ENCODE results near the gene CFAP298. TPM values are rescaled to one million over a fixed set of nuclear protein-coding genes. Genes with fewer than 3 reads are reported as not detected.

CFAP298 gene
- total and polyA plus RNA-seq, 3 donors from 2014 or later = 55.6 to 114 (median 60.2) TPM

DNA sequence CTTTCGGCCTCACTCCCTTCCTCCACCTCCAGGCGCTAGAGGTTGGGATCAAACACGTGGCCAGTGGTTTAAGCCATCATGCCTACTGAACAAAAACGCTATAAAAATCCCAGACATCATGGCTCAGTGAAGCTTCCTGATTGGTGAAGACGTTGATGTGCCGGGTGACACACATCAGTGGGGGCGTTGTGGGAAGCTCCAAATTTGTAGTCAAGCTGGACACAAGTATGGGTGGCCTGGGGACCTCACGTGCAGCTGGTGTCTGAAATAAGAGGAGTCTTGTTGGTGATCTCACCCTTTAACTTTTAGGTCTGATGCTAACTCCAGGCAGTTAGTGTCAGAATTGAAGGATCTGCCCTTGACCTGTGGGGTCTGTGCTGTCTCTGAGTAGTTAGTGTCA lies 6.7 kb downstream of the CFAP298 start:
- DNase-seq = no peak
- intact Hi-C loops (cut with DNase I; ENCODE audit: low total_unique reads) = no loop called here
- Histone ChIP-seq H3K27me3 (no peaks in the 10 kb centered on the region), H3K9me3 (no peaks in the 10 kb centered on the region), H3K4me3 (no peak overlapping the region), H3K27ac (no peak overlapping the region), H3K36me3 (ENCODE audit: low read depth, missing control alignments) (no peaks in the 10 kb centered on the region), H3K4me1 (no peaks in the 10 kb centered on the region)
- TF ChIP-seq POLR2A (IDR thresholded peaks at IDR 0.05) = no peak
- TF ChIP-seq CTCF (IDR thresholded peaks at IDR 0.05) = no peak
- WGBS, 2 donors = 86 to 90% methylated on average over 8 of the region's 8 CpGs

DNA sequence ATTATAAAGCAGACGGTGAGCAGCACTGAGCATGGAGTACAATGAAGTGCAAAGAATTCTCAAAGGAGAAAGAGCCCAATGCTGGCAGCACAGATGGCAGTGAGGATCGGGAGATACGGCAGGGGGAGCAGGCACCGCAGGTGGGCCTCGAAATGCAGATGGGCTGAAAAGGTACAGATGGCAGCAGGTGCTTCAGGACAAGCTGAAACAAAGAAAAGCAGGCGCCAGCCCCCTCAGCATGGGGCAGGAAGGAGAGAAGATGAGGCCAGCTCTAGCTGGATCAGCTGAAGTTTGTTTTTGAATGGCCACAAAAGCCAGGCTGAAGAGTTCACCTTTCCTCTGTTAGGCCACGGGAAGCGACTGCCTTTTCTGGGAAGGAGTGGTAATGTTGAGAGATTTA lies 7.7 kb downstream of the CFAP298 start:
- no peaks in the 10 kb centered on the region for H3K4me1 ChIP-seq
- no peak overlapping the region for H3K27ac ChIP-seq
- H3K4me3 ChIP-seq = no peak overlapping the region
- TF ChIP-seq CTCF (IDR thresholded peaks at IDR 0.05) = no peak
- no peak for TF ChIP-seq POLR2A (IDR thresholded peaks at IDR 0.05)
- no peak for DNase-seq
- no peaks in the 10 kb centered on the region for H3K36me3 ChIP-seq (ENCODE audit: low read depth, missing control alignments)
- H3K9me3 ChIP-seq = no peaks in the 10 kb centered on the region
- H3K27me3 ChIP-seq = no peaks in the 10 kb centered on the region
- intact Hi-C loops (cut with DNase I; ENCODE audit: low total_unique reads) = no loop called here
- WGBS, 2 donors = 80 to 88% methylated on average over 8 of the region's 8 CpGs

DNA sequence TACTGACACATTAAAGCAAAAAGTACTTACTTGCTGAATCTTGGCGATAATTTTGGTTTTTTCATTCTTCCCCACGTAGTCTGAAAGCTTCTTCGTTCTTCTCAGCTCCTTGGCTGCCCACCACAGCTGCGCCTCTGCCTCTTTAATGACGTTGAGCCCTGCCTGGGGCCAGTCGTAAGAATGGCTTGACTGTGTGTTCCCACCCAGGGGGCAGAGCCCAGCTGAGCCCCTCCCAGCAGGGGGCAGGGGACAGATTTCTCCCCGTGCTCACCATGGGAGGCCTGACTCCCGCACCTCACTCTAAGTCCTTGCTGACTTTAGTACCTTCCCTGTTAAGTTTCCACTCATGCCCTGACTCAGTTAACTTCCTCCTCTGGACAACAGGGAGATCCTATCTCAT lies 9.0 kb downstream of the CFAP298 start:
- DNase-seq = no peak
- H3K27me3 ChIP-seq = no peaks in the 10 kb centered on the region
- H3K27ac ChIP-seq = no peak overlapping the region
- no peaks in the 10 kb centered on the region for H3K9me3 ChIP-seq
- WGBS, 2 donors = 78 to 83% methylated on average over 8 of the region's 8 CpGs
- H3K4me3 ChIP-seq = no peak overlapping the region
- H3K4me1 ChIP-seq = no peaks in the 10 kb centered on the region
- intact Hi-C loops (cut with DNase I; ENCODE audit: low total_unique reads) = no loop called here
- no peaks in the 10 kb centered on the region for H3K36me3 ChIP-seq (ENCODE audit: low read depth, missing control alignments)
- TF ChIP-seq CTCF (IDR thresholded peaks at IDR 0.05) = no peak
- TF ChIP-seq POLR2A (IDR thresholded peaks at IDR 0.05) = no peak

- Histone ChIP-seq H3K4me3 (no peak overlapping the region), H3K4me1 (no peaks in the 10 kb centered on the region), H3K36me3 (ENCODE audit: low read depth, missing control alignments) (no peaks in the 10 kb centered on the region), H3K9me3 (no peaks in the 10 kb centered on the region), H3K27me3 (no peaks in the 10 kb centered on the region), H3K27ac (no peak overlapping the region)
- 91 to 95% methylated on average over 6 of the region's 6 CpGs for WGBS, 2 donors
- DNase-seq = no peak
- no peak for TF ChIP-seq POLR2A (IDR thresholded peaks at IDR 0.05)
- no peak for TF ChIP-seq CTCF (IDR thresholded peaks at IDR 0.05)
- intact Hi-C loops (cut with DNase I; ENCODE audit: low total_unique reads) = no loop called here
Observed at GRCh38 chr21:32602099-32602498, 10.1 kb downstream of the CFAP298 start.

DNA sequence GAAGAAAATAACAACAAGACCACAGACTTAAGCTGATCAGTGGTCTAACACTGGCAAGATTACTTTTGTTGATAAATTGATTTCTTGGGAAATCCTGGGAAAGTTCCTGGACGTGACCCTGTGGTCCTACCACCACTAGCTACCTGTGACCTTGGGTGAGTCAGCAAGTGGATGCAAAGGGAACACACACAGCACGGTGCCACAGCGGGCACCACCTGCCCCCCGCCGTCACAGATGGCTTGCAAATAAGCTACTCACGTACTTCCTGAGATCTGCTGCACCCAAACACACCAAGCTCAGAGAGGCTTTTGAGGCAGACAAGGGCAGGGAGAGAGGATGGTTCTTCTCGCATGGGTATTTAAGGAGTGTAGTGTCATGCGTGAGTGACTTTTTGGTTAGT lies 12.7 kb downstream of the CFAP298 start:
- Histone ChIP-seq H3K4me3 (no peak overlapping the region), H3K27ac (no peak overlapping the region), H3K4me1 (no peaks in the 10 kb centered on the region), H3K36me3 (ENCODE audit: low read depth, missing control alignments) (no peaks in the 10 kb centered on the region), H3K27me3 (no peaks in the 10 kb centered on the region), H3K9me3 (no peaks in the 10 kb centered on the region)
- DNase-seq = no peak
- 88 to 92% methylated on average over 8 of the region's 8 CpGs for WGBS, 2 donors
- intact Hi-C loops (cut with DNase I; ENCODE audit: low total_unique reads) = no loop called here
- TF ChIP-seq CTCF (IDR thresholded peaks at IDR 0.05) (no peak), POLR2A (IDR thresholded peaks at IDR 0.05) (no peak)
